Right renal pelvis (tissue), 4 donors: ENCODE results near the gene MGME1. TPM values are rescaled to one million over a fixed set of nuclear protein-coding genes. Genes with fewer than 3 reads are reported as not detected.

Experiments used
- DNase-seq, 4 donors: peaks; one replicate each; pipeline ENCODE4 v3.0.0-alpha.2; 2013; ENCODE audit warnings: low read depth in 4 of 4, low spot score in 3 of 4, missing footprints in 1 of 4
- polyA plus RNA-seq, 4 donors: library from polyadenylated mRNA; unstranded; fragments of 120-200 nt; gene quantifications; one replicate each; pipeline ENCODE4 v1.2.1, GENCODE V29; 2013; ENCODE audit not compliant: insufficient read length in 4 of 4

The MGME1 gene
- polyA plus RNA-seq, 4 donors = 37.1 to 46.2 (median 44.1) TPM

DNA sequence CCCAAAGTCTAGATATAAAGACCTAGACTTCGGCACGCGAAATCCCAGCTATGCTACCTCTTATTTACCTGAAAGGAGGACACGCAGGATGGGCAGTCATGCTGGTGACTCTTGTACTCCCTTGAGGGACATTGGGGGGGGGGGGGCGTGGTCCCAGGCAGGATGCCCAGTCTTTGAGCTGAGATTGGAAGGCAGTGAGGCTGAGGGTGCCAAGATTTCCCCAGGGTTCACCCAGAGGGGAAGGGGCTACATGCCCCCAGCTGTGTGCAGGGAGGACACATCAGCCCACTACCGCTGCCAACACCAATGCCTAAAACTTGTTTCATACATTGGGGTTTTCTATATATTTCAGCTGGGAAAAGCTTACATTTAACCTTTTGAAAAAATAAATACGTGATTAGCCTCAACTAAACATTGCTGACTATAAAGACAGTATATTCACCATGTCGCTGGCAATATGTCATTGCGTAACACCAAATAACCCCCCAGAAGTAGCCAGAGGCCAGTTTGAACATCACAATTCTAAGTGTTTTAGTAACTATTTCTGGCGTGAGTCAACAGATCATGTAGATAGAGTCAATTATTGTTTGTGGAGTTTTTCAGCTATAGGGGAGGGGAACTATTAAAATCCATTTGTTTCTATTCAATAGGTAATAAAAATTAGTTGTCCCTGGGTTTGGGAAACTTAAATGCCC is 21.6 kb downstream of the MGME1 start:
- no peak for DNase-seq

- DNase-seq = no peak
Measured at GRCh38 chr20:17992224-17992637, 23.4 kb downstream of the MGME1 start.

- DNase-seq = no peak
Measured at GRCh38 chr20:17992847-17993513, 24.2 kb downstream of the MGME1 start.

DNA sequence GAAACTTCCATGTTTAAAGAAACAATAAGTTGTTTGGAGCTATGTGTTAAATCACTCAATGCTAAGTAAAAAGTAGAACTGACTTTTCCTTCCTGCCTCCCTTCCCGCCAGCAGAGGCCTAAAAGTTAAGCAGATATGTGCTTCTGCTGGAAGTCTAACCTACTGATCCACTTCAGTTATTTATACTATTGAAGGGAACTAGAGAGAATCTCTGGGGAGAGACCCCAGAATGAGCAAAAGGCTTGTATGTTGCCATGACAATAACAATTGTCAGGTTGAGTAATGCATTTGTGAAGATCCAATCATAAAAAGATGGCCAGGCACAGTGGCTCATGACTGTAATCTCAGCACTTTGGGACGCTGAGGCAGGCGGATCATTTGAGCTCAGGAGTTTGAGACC is 24.7 kb downstream of the MGME1 start:
- DNase-seq = no peak

- DNase-seq = peak in 1 of 4 donors; percentile 50
Measured at GRCh38 chr20:17995967-17996819, 27.4 kb downstream of the MGME1 start.

- DNase-seq = no peak
Measured at GRCh38 chr20:17998446-17998845, 29.6 kb downstream of the MGME1 start.

DNA sequence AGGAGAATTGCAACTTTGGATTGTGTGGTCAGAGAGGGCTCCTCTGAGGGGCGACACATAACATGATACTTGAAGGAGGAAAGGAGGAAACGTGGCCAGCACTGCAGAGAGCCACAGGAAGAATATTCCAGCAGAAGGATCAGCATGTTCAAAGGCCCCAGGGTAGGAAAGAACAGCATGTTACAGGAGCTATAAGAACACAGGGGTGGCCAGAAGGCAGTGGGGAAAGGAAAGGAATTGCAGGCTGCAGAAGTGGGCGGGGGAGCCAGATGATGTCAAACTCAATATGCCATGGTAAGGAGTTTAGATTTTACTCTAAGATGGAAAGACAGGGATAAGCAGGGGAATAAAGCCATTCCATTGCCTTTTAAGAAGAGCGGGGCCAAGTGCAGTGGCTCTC is 30.7 kb downstream of the MGME1 start:
- DNase-seq = no peak

DNA sequence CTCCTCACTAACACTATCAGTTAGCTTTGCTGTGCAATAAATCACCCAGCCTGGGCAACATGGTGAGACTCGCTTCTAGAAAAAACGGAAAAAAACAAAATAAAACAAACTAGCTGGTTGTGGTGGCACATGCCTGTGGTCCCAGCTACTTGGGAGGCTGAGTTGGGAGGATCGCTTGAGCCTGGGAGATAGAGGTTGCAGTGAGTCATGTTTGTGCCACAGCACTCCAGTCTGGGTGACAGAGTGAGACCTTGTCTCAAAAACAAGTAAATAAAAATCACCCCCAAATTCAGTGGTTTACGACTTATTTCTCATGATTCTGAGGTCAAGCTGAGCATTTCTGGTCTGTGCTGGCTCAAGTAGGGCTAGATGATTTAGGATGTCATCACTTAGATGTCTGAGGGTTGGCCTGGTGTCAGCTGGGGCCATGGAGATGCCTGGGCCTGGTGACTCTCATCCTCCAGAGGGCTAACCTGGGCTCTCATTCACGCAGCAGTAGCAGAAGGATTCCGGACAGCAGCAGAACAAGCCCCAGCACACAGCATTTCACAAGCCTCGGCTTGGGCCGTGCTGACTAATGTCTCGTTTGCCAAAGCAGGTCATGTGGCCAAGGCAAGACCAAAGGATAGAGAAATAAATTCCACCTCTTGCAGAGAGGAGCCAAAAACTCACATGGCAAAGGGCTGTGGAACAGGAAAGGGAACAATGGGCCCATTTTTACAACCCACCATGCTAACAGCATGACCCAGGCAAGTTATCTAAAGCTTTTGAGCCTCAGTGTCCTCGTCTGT is 32.5 kb downstream of the MGME1 start:
- no peak for DNase-seq

GRCh38 chr20:18003897-18004296 is 35.1 kb downstream of the MGME1 start:
- no peak for DNase-seq

- no peak for DNase-seq
Measured at GRCh38 chr20:18004384-18005031, 35.7 kb downstream of the MGME1 start.

DNA sequence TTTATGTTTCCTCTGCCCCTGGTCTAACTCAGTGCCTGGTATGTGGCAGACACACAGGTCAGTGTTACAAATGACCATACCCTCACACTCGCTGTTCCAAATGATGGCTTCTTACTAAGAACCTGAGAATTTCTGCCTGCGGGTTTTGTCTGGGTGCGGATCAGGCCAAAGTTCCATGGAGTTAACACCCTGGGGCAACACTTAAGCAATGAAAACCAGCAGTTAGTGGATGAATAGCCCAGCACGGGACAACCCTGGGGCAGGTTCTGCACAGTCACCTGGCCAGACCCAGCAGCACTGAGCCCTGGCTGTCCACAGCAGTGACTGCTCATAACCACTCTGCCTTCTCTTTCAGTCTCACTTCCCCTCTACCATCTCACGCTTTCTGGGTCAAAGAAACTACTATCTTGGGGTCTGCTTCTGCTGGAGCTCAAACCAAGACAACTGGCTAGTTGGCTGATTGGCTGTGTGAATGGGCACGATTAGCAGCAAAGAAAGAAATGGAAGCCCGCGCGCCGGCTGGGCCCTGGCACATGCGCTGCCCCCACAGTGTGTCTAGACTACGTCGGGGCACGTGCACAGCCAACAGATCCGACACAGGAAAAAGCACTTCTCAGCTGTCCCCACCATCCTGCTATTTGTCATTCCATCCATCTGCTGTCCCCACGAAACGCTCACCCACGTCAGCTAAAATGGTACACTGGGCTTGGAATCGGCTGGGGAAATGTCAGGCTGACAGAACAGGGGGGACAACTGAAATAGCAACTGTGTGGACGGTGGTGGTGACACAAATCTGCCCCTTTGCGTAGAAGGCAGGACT is 36.6 kb downstream of the MGME1 start:
- DNase-seq = no peak

GRCh38 chr20:18005990-18006364 is 37.2 kb downstream of the MGME1 start:
- no peak for DNase-seq

GRCh38 chr20:18006684-18007083 is 37.9 kb downstream of the MGME1 start:
- DNase-seq = no peak

DNA sequence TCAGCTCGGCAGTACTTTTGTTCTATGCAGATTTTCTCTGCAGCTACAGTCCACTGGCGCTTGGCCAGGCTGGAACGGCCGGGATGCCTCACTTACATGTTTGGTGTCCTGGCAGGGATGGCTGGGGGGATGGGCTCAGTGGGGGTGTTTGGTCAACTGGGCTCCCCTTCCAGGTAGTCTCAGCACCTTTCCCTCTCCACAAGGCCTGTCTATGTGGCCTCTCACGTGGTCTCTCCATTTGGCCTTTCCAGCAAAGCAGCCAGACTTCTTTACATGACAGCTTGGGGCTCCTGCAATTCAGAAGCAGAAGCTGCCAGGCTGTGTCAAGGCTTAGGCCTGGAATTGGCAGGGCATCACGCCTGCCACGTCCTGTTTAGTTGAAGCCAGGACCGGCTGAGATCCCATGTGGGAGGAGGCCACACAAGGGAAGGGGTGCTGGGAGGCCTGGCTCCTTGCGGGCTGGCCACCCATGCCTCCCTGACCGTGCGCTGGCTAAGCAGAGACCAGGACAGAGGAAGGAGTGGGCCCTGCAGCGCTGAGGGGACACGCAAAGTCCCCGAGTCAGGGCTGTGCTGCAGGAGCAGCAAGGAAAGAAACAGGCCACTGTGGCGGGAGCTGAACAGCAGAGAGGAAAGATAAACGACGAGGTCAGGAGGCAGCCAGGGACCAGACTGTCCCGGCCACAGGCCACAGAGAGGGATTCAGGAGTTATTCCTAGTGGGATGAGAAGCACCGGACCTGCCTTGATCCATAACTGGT is 38.9 kb downstream of the MGME1 start:
- no peak for DNase-seq

GRCh38 chr20:18009116-18009515 is 40.3 kb downstream of the MGME1 start:
- no peak for DNase-seq

DNA sequence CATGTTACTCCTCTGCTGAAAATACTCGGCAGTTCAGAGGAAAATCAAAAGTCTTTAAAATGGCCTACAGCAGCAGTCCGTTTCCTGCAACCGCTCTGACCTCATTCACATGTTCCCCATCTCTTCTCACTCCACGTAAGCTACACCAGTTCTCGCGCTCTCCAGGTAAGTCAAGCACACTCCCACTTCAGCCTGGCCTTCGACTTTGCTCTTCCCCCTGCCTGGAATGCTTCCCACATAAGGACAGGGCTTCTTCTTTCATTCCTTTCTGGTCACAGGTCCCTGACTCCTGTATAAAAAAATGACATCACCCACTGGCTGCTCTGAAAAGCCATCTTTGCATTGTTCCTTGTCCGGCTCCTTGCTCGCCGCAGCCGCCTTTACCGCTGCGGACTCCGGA is 42.7 kb downstream of the MGME1 start:
- DNase-seq = no peak

DNA sequence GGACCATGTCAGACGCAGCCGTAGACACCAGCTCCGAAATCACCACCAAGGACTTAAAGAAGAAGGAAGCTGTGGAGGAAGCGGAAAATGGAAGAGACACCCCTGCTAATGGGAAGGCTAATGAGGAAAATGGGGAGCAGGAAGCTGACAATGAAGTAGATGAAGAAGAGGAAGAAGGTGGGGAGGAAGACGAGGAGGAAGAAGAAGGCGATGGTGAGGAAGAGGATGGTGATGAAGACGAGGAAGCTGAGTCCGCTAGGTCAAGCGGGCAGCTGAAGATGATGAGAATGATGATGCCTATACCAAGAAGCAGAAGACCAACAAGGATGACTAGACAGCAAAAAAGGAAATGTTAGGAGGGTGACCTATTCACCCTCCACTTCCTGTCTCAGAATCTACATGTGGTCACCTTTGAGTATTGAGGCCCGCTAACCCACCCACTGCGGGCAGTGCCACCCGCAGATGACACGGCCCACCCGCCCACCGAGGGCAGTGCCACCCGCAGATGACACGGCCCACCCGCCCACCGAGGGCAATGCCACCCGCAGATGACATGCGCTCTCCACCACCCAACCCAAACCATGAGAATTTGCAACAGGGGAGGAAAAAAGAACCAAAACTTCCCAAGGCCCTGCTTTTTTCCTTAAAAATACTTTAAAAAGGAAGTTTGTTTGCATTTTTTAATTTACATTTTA is 43.3 kb downstream of the MGME1 start:
- DNase-seq = no peak

- no peak for DNase-seq
Measured at GRCh38 chr20:18012901-18013300, 44.1 kb downstream of the MGME1 start.
